ENCODE data around the gene GUK1.
"Not testable (repeated sequence)": the region's sequence is repeated elsewhere in the genome, so short reads cannot be mapped to it uniquely, and the experiment has no call there.

The GUK1 gene

GRCh38 chr1:228104526-228105269 lies 35.4 kb upstream of the GUK1 start:
- DNase-seq (ENCODE audit: low read depth in 2 of 2) = no peak

- DNase-seq (ENCODE audit: low read depth in 2 of 2) = no peak
Measured at GRCh38 chr1:228105270-228105995, 34.6 kb upstream of the GUK1 start.

GRCh38 chr1:228105996-228106799 lies 33.9 kb upstream of the GUK1 start:
- no peak for DNase-seq (ENCODE audit: low read depth in 2 of 2)

DNA sequence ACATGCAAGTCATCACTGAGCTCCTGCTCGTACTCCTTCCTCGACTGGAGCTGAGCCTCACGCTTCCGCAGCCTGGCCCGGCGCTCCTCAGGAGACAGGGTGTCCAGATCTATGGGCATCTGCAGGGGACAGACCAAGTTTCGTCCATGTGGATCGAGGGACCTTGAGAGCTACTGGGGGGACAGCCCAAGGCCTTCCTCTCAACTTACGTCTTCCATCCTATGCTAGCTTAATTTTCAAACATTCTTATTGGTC lies 33.4 kb upstream of the GUK1 start:
- DNase-seq (ENCODE audit: low read depth in 2 of 2) = no peak

GRCh38 chr1:228107636-228108035 lies 32.4 kb upstream of the GUK1 start:
- DNase-seq (ENCODE audit: low read depth in 2 of 2) = no peak

DNA sequence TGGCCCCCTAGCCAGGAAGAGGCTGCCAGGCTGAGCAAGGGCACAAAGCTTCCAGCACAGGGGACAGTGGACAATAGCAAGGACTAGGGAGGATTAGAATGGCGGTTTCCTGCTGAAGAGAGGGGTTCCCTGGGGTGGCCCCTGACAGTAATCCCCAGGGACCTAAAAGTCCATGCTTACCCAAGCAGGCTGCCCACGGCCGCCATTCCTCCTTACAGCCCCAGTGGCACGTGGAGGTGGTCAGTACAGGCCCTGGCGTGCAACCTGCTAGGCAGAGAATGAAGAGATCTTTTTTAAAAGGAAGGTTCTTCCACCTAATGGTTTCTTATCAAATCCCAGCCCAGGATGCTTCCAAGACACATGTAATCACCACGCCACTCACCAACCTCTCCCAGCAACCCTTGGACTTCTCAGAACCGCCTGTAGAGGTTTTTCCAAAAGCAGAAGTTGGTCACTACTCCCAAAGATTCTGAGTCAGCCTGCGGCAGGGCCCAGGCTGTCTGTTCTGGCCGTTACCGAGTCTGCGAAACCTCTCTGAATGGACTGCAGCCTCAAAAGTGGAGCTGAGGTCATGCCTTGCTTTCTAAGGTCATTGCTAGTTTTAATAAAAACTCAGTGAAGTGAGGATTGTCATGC lies 31.9 kb upstream of the GUK1 start:
- DNase-seq (ENCODE audit: low read depth in 2 of 2) = no peak

DNA sequence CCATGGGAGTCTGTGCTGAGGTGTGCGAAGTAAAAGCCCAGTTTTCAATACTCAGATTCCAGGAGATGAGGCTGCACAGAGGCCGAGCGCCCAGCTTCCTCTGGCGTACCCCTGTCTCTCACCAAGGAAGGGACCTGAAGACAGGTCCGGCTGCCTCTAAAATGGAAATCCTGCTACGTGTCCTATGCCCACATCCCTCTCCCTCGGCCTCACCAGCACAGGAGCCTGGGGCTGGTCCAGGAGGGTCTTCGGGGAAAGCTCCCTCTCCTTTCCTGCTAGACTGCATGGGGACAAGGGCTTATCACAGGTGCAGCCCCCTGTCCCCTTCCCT lies 31.4 kb upstream of the GUK1 start:
- no peak for DNase-seq (ENCODE audit: low read depth in 2 of 2)

GRCh38 chr1:228109073-228109961 lies 30.8 kb upstream of the GUK1 start, which contains the start of gene MRPL55:
Gene MRPL55, minus strand, starts transcription at chr1:228109299. Its CDS starts 1,039 bp downstream, at chr1:228108260.
- peak; percentile 97 to 99 for DNase-seq (ENCODE audit: low read depth in 2 of 2)

DNA sequence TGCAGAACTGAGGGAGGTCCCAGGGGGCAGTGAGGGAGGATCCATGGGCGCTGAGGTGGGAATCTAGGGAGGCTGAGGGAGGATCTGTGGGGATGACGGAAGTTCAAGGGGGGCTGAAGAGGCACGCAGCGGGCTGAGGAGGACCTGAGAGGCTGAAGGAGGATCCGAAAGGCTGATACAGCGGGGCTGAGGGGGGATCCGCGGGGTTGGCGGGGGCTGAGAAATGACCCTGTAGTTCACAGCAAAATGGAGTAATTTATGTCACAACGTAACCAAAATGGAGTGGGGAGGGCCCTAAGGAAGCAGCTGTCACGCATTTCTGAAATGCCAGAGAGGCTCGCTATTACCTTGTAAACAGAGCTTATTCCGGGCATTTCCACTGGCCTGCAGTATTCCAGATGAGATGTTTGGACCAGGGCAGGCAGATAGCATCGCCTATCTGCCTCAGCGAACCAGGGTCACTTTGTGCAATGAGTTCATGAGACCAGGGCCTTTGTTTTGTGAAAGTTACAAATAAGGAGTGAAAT lies 30.1 kb upstream of the GUK1 start:
- DNase-seq (ENCODE audit: low read depth in 2 of 2) = no peak

GRCh38 chr1:228110556-228110955 lies 29.5 kb upstream of the GUK1 start:
- DNase-seq (ENCODE audit: low read depth in 2 of 2) = no peak

DNA sequence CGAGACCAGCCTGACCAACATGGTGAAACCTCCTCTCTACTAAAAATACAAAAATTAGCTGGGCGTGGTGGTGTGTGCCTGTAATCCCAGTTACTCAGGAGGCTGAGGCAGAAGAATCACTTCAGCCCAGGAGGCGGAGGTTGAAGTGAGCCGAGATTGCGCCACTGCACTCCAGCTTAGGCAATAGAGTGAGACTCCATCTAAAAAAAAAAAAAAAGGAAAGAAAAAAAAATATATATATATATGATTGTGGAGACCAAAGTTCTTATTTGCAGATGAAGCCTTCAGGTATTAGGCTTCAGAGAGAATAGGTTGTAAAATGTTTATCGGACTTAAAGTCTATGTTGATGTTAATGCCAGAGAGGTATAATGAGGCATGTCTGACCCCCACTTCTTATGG lies 28.8 kb upstream of the GUK1 start:
- DNase-seq (ENCODE audit: low read depth in 2 of 2) = not testable (repeated sequence)

DNA sequence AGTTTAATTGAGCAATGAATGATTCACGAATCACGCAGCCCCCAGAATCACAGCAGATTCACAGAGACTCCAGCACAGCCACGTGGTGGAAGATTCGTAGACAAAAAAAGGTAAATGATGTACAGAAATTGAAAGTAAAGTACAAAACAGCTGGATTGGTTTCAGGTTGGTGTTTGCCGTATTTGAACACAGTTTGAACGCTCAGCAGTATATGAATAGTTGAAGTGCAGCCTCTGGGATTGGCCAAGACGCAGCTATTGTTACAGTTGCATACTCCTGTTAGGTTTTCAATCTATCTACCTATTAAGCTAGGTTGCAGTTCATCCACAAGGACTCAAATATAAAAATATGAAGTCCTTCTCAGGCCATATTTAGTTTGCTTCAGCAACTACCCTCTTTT lies 27.9 kb upstream of the GUK1 start:
- no peak for DNase-seq (ENCODE audit: low read depth in 2 of 2)

- no peak for DNase-seq (ENCODE audit: low read depth in 2 of 2)
Measured at GRCh38 chr1:228112617-228113016, 27.5 kb upstream of the GUK1 start.

- DNase-seq (ENCODE audit: low read depth in 2 of 2) = no peak
Measured at GRCh38 chr1:228114827-228115226, 25.3 kb upstream of the GUK1 start.

GRCh38 chr1:228117335-228117734 lies 22.7 kb upstream of the GUK1 start:
- DNase-seq (ENCODE audit: low read depth in 2 of 2) = no peak

- DNase-seq (ENCODE audit: low read depth in 2 of 2) = no peak
Measured at GRCh38 chr1:228118040-228118439, 22.0 kb upstream of the GUK1 start.

DNA sequence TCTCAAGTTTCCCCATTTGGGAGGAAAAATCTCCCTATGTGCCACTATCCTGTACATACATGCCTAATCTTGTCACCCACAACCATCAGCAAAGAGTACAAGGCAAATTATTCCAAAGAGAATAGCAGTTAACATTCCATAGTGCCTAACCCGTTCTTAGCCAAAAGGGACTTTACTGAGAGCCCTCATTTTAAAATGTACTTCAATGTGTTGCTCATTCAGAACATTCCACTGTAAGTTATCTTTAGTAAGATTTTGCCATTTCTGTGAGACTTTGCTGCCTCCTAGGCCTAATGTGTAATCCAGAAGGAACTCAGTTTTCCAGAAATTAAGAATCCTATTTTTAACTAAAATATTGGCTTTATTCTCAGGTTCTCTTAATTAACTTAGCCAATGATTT lies 19.7 kb upstream of the GUK1 start:
- DNase-seq (ENCODE audit: low read depth in 2 of 2) = no peak

DNA sequence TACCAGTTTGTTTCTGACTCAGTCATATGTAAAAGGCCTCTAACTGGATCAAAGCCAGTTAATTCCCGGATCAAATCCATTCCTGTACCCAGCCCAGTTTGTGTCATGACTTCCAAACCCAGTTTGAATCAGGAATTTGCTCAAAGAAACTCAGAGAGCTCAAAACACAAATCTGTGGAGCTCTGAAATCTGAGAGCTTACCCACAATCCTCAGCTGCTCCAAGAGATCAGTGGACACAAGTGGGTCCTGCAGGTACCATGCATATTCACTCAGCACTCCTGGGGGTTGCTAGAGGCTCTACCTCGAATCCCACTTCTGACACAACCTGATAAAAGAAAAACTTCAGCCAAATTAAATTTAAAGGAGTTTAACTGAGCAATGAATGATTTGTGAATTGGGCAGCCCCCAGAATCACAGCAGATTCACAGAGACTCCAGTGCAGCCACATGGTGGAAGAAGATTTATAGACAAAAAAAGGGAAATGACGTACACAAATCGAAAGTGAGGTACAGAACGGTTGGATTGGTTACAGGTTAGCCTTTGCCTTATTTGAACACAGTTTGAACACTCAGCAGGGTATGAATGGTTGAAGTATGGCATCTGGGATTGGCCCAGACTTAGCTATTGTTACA lies 19.1 kb upstream of the GUK1 start:
- no peak for DNase-seq (ENCODE audit: low read depth in 2 of 2)

GRCh38 chr1:228122921-228123441 lies 17.1 kb upstream of the GUK1 start:
- no peak for DNase-seq (ENCODE audit: low read depth in 2 of 2)

GRCh38 chr1:228123505-228123904 lies 16.6 kb upstream of the GUK1 start:
- no peak for DNase-seq (ENCODE audit: low read depth in 2 of 2)
